Omental fat pad (tissue), 4 donors: ENCODE results near the gene ZNF407. TPM values are rescaled to one million over a fixed set of nuclear protein-coding genes. Genes with fewer than 3 reads are reported as not detected.

Experiments
- ATAC-seq: fragments of 150-250 bp; one replicate; pipeline ENCODE4 v1.9.1; 2016; ENCODE audit warnings: mild to moderate bottlenecking, moderate library complexity; ENCODE audit not compliant: low FRiP score
- DNase-seq: peaks from one replicate; pipeline ENCODE4 v3.0.0-alpha.2; 2019; ENCODE audit warnings: low spot score
- CTCF ChIP-seq, 3 donors: fragments of 450-650 bp; IDR thresholded peaks; one replicate each; pipeline ENCODE4 v1.5.1; 2016 to 2017; ENCODE audit warnings: antibody characterized with exemption in 3 of 3, mild to moderate bottlenecking in 3 of 3, moderate library complexity in 2 of 3
- total RNA-seq, 4 donors: library from RNA; depleted of rRNA; stranded (reverse); fragments of >200 nt; gene quantifications; one replicate each; pipeline ENCODE4 v1.1.0, GENCODE V29; 2016

Gene ZNF407
- total RNA-seq, 4 donors from 2014 or later: 13.4 to 26.7 (median 19.7) TPM

- no peak for DNase-seq
- no peak for TF ChIP-seq CTCF (IDR thresholded peaks at IDR 0.05)
- no peak for ATAC-seq
These were observed 490.4 kb downstream of the ZNF407 start for GRCh38 chr18:75088021-75088506.

- TF ChIP-seq CTCF (IDR thresholded peaks at IDR 0.05): no peak
- no peak for DNase-seq
- no peak for ATAC-seq
These were observed 491.0 kb downstream of the ZNF407 start for GRCh38 chr18:75088622-75089211.

- ATAC-seq (no peak), DNase-seq (no peak)
These were observed 492.2 kb downstream of the ZNF407 start for GRCh38 chr18:75089748-75090327.

GRCh38 chr18:75090336-75090735 is 492.7 kb downstream of the ZNF407 start:
- no peak for ATAC-seq
- no peak for DNase-seq
- TF ChIP-seq CTCF (IDR thresholded peaks at IDR 0.05): no peak

More at GRCh38 chr18:75089748-75090327, 492.2 kb downstream of the ZNF407 start:
- no peak for TF ChIP-seq CTCF (IDR thresholded peaks at IDR 0.05)

GRCh38 chr18:75097491-75098225 is 500.0 kb downstream of the ZNF407 start:
- DNase-seq: no peak
- no peak for ATAC-seq
- TF ChIP-seq CTCF (IDR thresholded peaks at IDR 0.05): no peak

- ATAC-seq: no peak
- TF ChIP-seq CTCF (IDR thresholded peaks at IDR 0.05): no peak
- no peak for DNase-seq
These were observed 503.4 kb downstream of the ZNF407 start for GRCh38 chr18:75100832-75101630.
